WTC11 (cell line): ENCODE results near the gene IGFBP5. TPM values are rescaled to one million over a fixed set of nuclear protein-coding genes. Genes with fewer than 3 reads are reported as not detected.
A peak's percentile ranks its signal among the peaks of the same experiment; 100 is the strongest.

Experiments
- ATAC-seq: fragments of 200-7000 bp; cut with Tn5 transposase; 2 replicates; pipeline ENCODE4 v1.10.0; 2021; ENCODE audit warnings: mild to moderate bottlenecking, moderate library complexity
- CTCF ChIA-PET: fragments of 300-600 bp; sonication (Branson Sonifier 250); formaldehyde crosslinking; loops from one replicate; lab custom pipeline; 2021; ENCODE audit warnings: antibody characterized with exemption; lab: Charles Lee
- POLR2A ChIA-PET: fragments of 350-600 bp; sonication (Branson Sonifier 250); formaldehyde crosslinking; loops from one replicate; lab custom pipeline; 2021; ENCODE audit warnings: antibody characterized with exemption; lab: Charles Lee
- DNase-seq: peaks from one replicate; pipeline ENCODE4 v3.0.0; 2021; ENCODE audit warnings: low spot score
- H3K27ac Mint-ChIP-seq: 2 replicates; pipeline ENCODE4 v1.8.0; 2021; ENCODE audit warnings: mixed read lengths
- H3K27me3 Mint-ChIP-seq: 2 replicates; pipeline ENCODE4 v1.8.0; 2021; ENCODE audit warnings: low read depth, mild to moderate bottlenecking, moderate library complexity, mixed read lengths
- H3K36me3 Mint-ChIP-seq: 2 replicates; pipeline ENCODE4 v1.8.0; 2021; ENCODE audit warnings: mixed read lengths
- H3K4me1 Mint-ChIP-seq: 2 replicates; pipeline ENCODE4 v1.8.0; 2022; ENCODE audit warnings: mixed read lengths
- H3K4me3 Mint-ChIP-seq: 2 replicates; pipeline ENCODE4 v1.8.0; 2021; ENCODE audit warnings: mild to moderate bottlenecking, moderate library complexity, mixed read lengths
- H3K9me3 Mint-ChIP-seq: 2 replicates; pipeline ENCODE4 v1.8.0; 2021; ENCODE audit warnings: mixed read lengths
- ATF3 ChIP-seq: sonication (generic); formaldehyde crosslinking; conservative IDR thresholded peaks from 2 replicates; pipeline ENCODE4 v1.8.1; 2022; ENCODE audit warnings: mild to moderate bottlenecking, missing genetic modification reagents
- ATF6 ChIP-seq: sonication (generic); formaldehyde crosslinking; IDR thresholded peaks from 2 replicates; pipeline ENCODE4 v1.8.1; 2023; ENCODE audit warnings: mild to moderate bottlenecking, missing genetic modification reagents
- CDX4 ChIP-seq: fragments of 250-450 bp; sonication (Bioruptor Pico); IDR thresholded peaks from 2 replicates; pipeline ENCODE4 v1.9.0; 2021; ENCODE audit warnings: moderate library complexity, mild to moderate bottlenecking, inconsistent platforms, borderline replicate concordance
- E2F1 ChIP-seq: sonication (generic); formaldehyde crosslinking; IDR thresholded peaks from 2 replicates; pipeline ENCODE4 v1.8.0; 2022; ENCODE audit warnings: mild to moderate bottlenecking, missing genetic modification reagents
- E2F4 ChIP-seq: sonication (generic); formaldehyde crosslinking; IDR thresholded peaks from 2 replicates; pipeline ENCODE4 v1.8.1; 2022; ENCODE audit warnings: low read depth, mild to moderate bottlenecking, moderate library complexity, missing genetic modification reagents, borderline replicate concordance
- E2F5 ChIP-seq: sonication (generic); formaldehyde crosslinking; IDR thresholded peaks from 2 replicates; pipeline ENCODE4 v1.8.1; 2022; ENCODE audit warnings: mild to moderate bottlenecking, moderate library complexity, missing genetic modification reagents
- ESRRA ChIP-seq: sonication (generic); formaldehyde crosslinking; IDR thresholded peaks from 2 replicates; pipeline ENCODE4 v1.8.1; 2022; ENCODE audit warnings: mild to moderate bottlenecking, missing genetic modification reagents, borderline replicate concordance
- FOXJ3 ChIP-seq: sonication (generic); formaldehyde crosslinking; IDR thresholded peaks from 2 replicates; pipeline ENCODE4 v1.9.0; 2021; ENCODE audit warnings: missing genetic modification reagents, mild to moderate bottlenecking, borderline replicate concordance
- NFATC4 ChIP-seq: fragments of 250-450 bp; sonication (Bioruptor Pico); IDR thresholded peaks from 2 replicates; pipeline ENCODE4 v1.9.0; 2021; ENCODE audit warnings: mild to moderate bottlenecking
- NR1H2 ChIP-seq: sonication (generic); formaldehyde crosslinking; IDR thresholded peaks from 2 replicates; pipeline ENCODE4 v1.9.0; 2021; ENCODE audit warnings: mild to moderate bottlenecking, moderate library complexity, missing genetic modification reagents
- NR3C1 ChIP-seq: sonication (generic); formaldehyde crosslinking; conservative IDR thresholded peaks from 2 replicates; pipeline ENCODE4 v1.8.1; 2023; ENCODE audit warnings: low read depth, mild to moderate bottlenecking, missing genetic modification reagents
- OVOL2 ChIP-seq: fragments of 250-450 bp; sonication (Bioruptor Pico); IDR thresholded peaks from 2 replicates; pipeline ENCODE4 v1.9.0; 2021; ENCODE audit warnings: mild to moderate bottlenecking, borderline replicate concordance
- SMAD4 ChIP-seq: sonication (generic); formaldehyde crosslinking; IDR thresholded peaks from 2 replicates; pipeline ENCODE4 v1.8.0; 2022; ENCODE audit warnings: mild to moderate bottlenecking, missing genetic modification reagents
- STAT6 ChIP-seq: sonication (generic); formaldehyde crosslinking; conservative IDR thresholded peaks from 2 replicates; pipeline ENCODE4 v1.8.1; 2023; ENCODE audit warnings: mild to moderate bottlenecking, low read depth, missing genetic modification reagents, moderate library complexity
- ZNF138 ChIP-seq: sonication (generic); formaldehyde crosslinking; conservative IDR thresholded peaks from 2 replicates; pipeline ENCODE4 v1.8.1; 2022; ENCODE audit warnings: mild to moderate bottlenecking, moderate library complexity, missing genetic modification reagents
- ZNF281 ChIP-seq: sonication (generic); formaldehyde crosslinking; IDR thresholded peaks from 2 replicates; pipeline ENCODE4 v1.8.0; 2023; ENCODE audit warnings: mild to moderate bottlenecking, missing genetic modification reagents
- ZNF396 ChIP-seq: fragments of 250-450 bp; sonication (Bioruptor Pico); IDR thresholded peaks from 2 replicates; pipeline ENCODE4 v1.8.0; 2021; ENCODE audit warnings: mild to moderate bottlenecking, moderate library complexity, borderline replicate concordance
- ZNF423 ChIP-seq: fragments of 250-450 bp; sonication (Bioruptor Pico); IDR thresholded peaks from 2 replicates; pipeline ENCODE4 v2.1.2; 2022; ENCODE audit warnings: mild to moderate bottlenecking, moderate library complexity
- ZNF512 ChIP-seq: sonication (generic); formaldehyde crosslinking; IDR thresholded peaks from 2 replicates; pipeline ENCODE4 v1.8.1; 2022; ENCODE audit warnings: missing genetic modification reagents, borderline replicate concordance
- total RNA-seq: library from RNA; stranded (reverse); gene quantifications from 3 replicates; pipeline ENCODE4 v1.2.3, GENCODE V29; 2021

The IGFBP5 gene
- total RNA-seq, 1 experiment from 2014 or later: 5.3 TPM

GRCh38 chr2:216633616-216634369, 61.6 kb downstream of the IGFBP5 start (continued):
- no peak for TF ChIP-seq E2F4 (CRISPR knock-in tag)

GRCh38 chr2:216632952-216633615, 62.3 kb downstream of the IGFBP5 start, which contains the start of gene IGFBP2:
TSS of gene IGFBP2 (plus strand) at chr2:216633420. CDS start at chr2:216633524, 104 bp downstream.
- Mint-ChIP-seq H3K9me3 (no peaks in the 10 kb centered on the region), H3K27me3 (peaks cover 13% of the 10 kb centered on the region), H3K36me3 (peaks cover 17% of the 10 kb centered on the region), H3K4me3 (peak within 1 kb of the TSS; percentile 99), H3K27ac (peak within 1 kb of the TSS; percentile 97), H3K4me1 (peaks cover 56% of the 10 kb centered on the region)
- ChIA-PET CTCF (interaction anchor here (0.6 to 3.3 kb wide), 6 partner anchors 21 to 161 kb away, joined by 3 to 15 read pairs (median 4); no protein-coding TSS in a partner anchor), POLR2A (interaction anchor here (1.3 to 2.1 kb wide), 5 partner anchors 13 to 126 kb away, joined by 4 to 8 read pairs (median 5); no protein-coding TSS in a partner anchor)
- ATAC-seq (peak; percentile 65), DNase-seq (peak; percentile 84)
- TF ChIP-seq SMAD4 (CRISPR knock-in tag) (no peak), CDX4 (no peak), ZNF138 (CRISPR knock-in tag) (no peak), ZNF423 (no peak), ESRRA (CRISPR knock-in tag) (no peak), E2F5 (CRISPR knock-in tag) (0 out of 2 replicates have a peak, but pooled peaks have one; percentile 29), E2F1 (no peak), OVOL2 (CRISPR knock-in tag) (no peak), ATF6 (CRISPR knock-in tag) (no peak), ATF3 (CRISPR knock-in tag) (no peak), ZNF512 (no peak), STAT6 (CRISPR knock-in tag) (no peak), FOXJ3 (CRISPR knock-in tag) (no peak), ZNF396 (CRISPR knock-in tag) (no peak), NR3C1 (CRISPR knock-in tag) (no peak), NFATC4 (CRISPR knock-in tag) (no peak), ZNF281 (peak; percentile 34; the same call in 1 of the 2 replicates), NR1H2 (CRISPR knock-in tag) (no peak)
